ENCODE data around the gene ZNF180.

GRCh38 chr19:44438441-44438840, 61.9 kb downstream of the ZNF180 start:
- TF ChIP-seq YY1 (IDR thresholded peaks at IDR 0.05; ENCODE audit: insufficient read depth, insufficient read length) (no peak), SUZ12 (IDR thresholded peaks at IDR 0.05; ENCODE audit: extremely low read depth, insufficient read depth, insufficient read length) (no peak)

Measured in NT2/D1 (cell line).